Calu3 (cell line): ENCODE results near the gene CFAP65. TPM values are rescaled to one million over a fixed set of nuclear protein-coding genes. Genes with fewer than 3 reads are reported as not detected.

ENCODE experiments used
- BruUV-seq: library from RNA; stranded (reverse); fragments of 400-500 nt; replicated peaks from 2 replicates; lab custom pipeline; 2021; lab: Mats Ljungman, UMichigan
- CTCF ChIA-PET: fragments of 300-600 bp; sonication (Branson Sonifier 250); formaldehyde crosslinking; loops from one replicate; lab custom pipeline; 2022; ENCODE audit warnings: antibody characterized with exemption; lab: Charles Lee
- DNase-seq: peaks from one replicate; pipeline ENCODE4 v3.0.0; 2022
- H3K27ac Mint-ChIP-seq: one replicate; pipeline ENCODE4 v1.8.0; 2022; ENCODE audit warnings: mixed read lengths; ENCODE audit not compliant: unreplicated experiment
- H3K27me3 Mint-ChIP-seq: one replicate; pipeline ENCODE4 v1.8.0; 2022; ENCODE audit warnings: mixed read lengths; ENCODE audit not compliant: unreplicated experiment
- H3K36me3 Mint-ChIP-seq: one replicate; pipeline ENCODE4 v1.8.0; 2022; ENCODE audit warnings: mild to moderate bottlenecking, moderate library complexity, mixed read lengths; ENCODE audit not compliant: insufficient read depth, unreplicated experiment
- H3K4me1 Mint-ChIP-seq: one replicate; pipeline ENCODE4 v1.8.0; 2022; ENCODE audit warnings: mild to moderate bottlenecking, low read depth, mixed read lengths; ENCODE audit not compliant: unreplicated experiment
- H3K4me3 Mint-ChIP-seq: one replicate; pipeline ENCODE4 v1.8.0; 2022; ENCODE audit warnings: mild to moderate bottlenecking, low read depth, moderate library complexity, mixed read lengths; ENCODE audit not compliant: unreplicated experiment
- H3K9me3 Mint-ChIP-seq: one replicate; pipeline ENCODE4 v1.8.0; 2022; ENCODE audit warnings: low read depth, mixed read lengths; ENCODE audit not compliant: unreplicated experiment
- CTCF ChIP-seq: fragments of 200-600 bp; IDR thresholded peaks from one replicate; pipeline ENCODE4 v1.8.0; 2022; ENCODE audit warnings: antibody characterized with exemption; ENCODE audit not compliant: unreplicated experiment
- intact Hi-C: fragments of 100-400 bp; cut with micrococcal nuclease; formaldehyde crosslinking; loops from one replicate; pipeline ENCODE4 v1.10.0; 2022; ENCODE audit not compliant: unreplicated experiment
- total RNA-seq: library from RNA; stranded (reverse); gene quantifications from 2 replicates; pipeline ENCODE4 v1.2.3, GENCODE V29; 2022

CFAP65 gene
- total RNA-seq, 1 experiment from 2014 or later: 0.68 TPM

GRCh38 chr2:218995561-218995960 is 45.8 kb downstream of the CFAP65 start:
- peaks cover 91% of the 10 kb centered on the region for H3K27me3 Mint-ChIP-seq
- CTCF ChIA-PET: interaction anchor here (1.0 to 1.8 kb wide), 5 partner anchors 15 to 132 kb away, joined by 3 to 5 read pairs (median 4); no protein-coding TSS in a partner anchor
- peak overlapping the region; percentile 71 for H3K4me3 Mint-ChIP-seq
- no peak for DNase-seq
- H3K4me1 Mint-ChIP-seq: peaks cover 28% of the 10 kb centered on the region
- H3K36me3 Mint-ChIP-seq: peaks cover 5% of the 10 kb centered on the region
- intact Hi-C loops: no loop called here
- TF ChIP-seq CTCF: no peak
- H3K9me3 Mint-ChIP-seq: no peaks in the 10 kb centered on the region
- H3K27ac Mint-ChIP-seq: peak overlapping the region; percentile 62
- no TSS peak for BruUV-seq

GRCh38 chr2:218993345-218994315 is 47.7 kb downstream of the CFAP65 start, which contains the start of gene CRYBA2:
Gene CRYBA2, minus strand, starts transcription at chr2:218993422. Its CDS starts 246 bp downstream, at chr2:218993176.
- TF ChIP-seq CTCF: no peak
- Mint-ChIP-seq H3K27ac (no peak within 1 kb of the TSS), H3K9me3 (no peaks in the 10 kb centered on the region), H3K27me3 (peaks cover 95% of the 10 kb centered on the region), H3K4me1 (peaks cover 17% of the 10 kb centered on the region), H3K36me3 (peaks cover 5% of the 10 kb centered on the region), H3K4me3 (peak within 1 kb of the TSS; percentile 66)
- CTCF ChIA-PET: interaction anchor here (0.8 to 1.7 kb wide), 4 partner anchors 8 to 161 kb away, joined by 3 to 4 read pairs (median 4); no protein-coding TSS in a partner anchor
- peak; percentile 43 for DNase-seq
- intact Hi-C loops: no loop called here
- BruUV-seq: no TSS peak

- DNase-seq: no peak
- Mint-ChIP-seq H3K27me3 (peaks cover 99% of the 10 kb centered on the region), H3K4me1 (peaks cover 9% of the 10 kb centered on the region), H3K4me3 (peak overlapping the region; percentile 66), H3K9me3 (no peaks in the 10 kb centered on the region), H3K36me3 (peaks cover 5% of the 10 kb centered on the region), H3K27ac (no peak overlapping the region)
- BruUV-seq: no TSS peak
- no peak for TF ChIP-seq CTCF
- CTCF ChIA-PET: interaction anchor here (1.7 kb wide), 1 partner anchor 9 kb away, joined by 4 read pairs; no protein-coding TSS in a partner anchor
- intact Hi-C loops: no loop called here
These were observed 48.5 kb downstream of the CFAP65 start for GRCh38 chr2:218992703-218993344.

- H3K4me1 Mint-ChIP-seq: peaks cover 4% of the 10 kb centered on the region
- no peak overlapping the region for H3K4me3 Mint-ChIP-seq
- intact Hi-C loops: no loop called here
- no peak for DNase-seq
- H3K36me3 Mint-ChIP-seq: peaks cover 5% of the 10 kb centered on the region
- H3K9me3 Mint-ChIP-seq: no peaks in the 10 kb centered on the region
- CTCF ChIA-PET: no interaction called here
- no peak overlapping the region for H3K27ac Mint-ChIP-seq
- no TSS peak for BruUV-seq
- no peak for TF ChIP-seq CTCF
- H3K27me3 Mint-ChIP-seq: peaks cover 99% of the 10 kb centered on the region
These were observed 49.1 kb downstream of the CFAP65 start for GRCh38 chr2:218992196-218992595.
